ENCODE measurements around the gene NDUFA11.

Gene NDUFA11

GRCh38 chr19:5903624-5904351, at the start of gene NDUFA11:
Gene NDUFA11 (minus strand): TSS chr19:5903790. CDS start chr19:5903708, 82 bp downstream.
- DNase-seq, result peak; percentile 96

DNA sequence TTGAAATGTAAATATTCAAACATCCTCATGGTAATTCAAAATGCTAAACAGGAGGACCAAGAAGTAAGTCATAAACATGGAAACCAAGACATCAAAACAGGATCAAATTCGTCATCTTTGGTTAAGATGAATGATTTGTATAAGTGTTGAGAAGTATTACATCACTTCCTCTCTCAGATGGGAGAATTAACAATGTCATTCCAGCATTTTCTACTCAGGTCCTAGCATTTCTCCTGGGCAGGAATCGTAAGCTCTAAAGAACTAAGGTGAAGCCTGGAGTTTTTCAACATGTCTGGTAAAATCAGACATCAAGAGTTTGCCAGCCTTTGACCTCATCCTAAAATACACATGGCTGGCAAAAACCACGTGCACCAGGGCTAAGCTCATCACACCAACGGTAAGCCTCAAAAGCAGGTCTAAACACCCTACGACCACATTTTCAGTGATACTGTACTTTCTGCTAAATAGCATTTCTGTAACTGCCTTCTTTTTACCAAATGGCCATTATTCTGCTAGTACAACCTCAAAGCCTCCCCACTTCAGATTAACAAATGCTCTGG, 49.5 kb upstream of the NDUFA11 start:
- no peak for DNase-seq

DNA sequence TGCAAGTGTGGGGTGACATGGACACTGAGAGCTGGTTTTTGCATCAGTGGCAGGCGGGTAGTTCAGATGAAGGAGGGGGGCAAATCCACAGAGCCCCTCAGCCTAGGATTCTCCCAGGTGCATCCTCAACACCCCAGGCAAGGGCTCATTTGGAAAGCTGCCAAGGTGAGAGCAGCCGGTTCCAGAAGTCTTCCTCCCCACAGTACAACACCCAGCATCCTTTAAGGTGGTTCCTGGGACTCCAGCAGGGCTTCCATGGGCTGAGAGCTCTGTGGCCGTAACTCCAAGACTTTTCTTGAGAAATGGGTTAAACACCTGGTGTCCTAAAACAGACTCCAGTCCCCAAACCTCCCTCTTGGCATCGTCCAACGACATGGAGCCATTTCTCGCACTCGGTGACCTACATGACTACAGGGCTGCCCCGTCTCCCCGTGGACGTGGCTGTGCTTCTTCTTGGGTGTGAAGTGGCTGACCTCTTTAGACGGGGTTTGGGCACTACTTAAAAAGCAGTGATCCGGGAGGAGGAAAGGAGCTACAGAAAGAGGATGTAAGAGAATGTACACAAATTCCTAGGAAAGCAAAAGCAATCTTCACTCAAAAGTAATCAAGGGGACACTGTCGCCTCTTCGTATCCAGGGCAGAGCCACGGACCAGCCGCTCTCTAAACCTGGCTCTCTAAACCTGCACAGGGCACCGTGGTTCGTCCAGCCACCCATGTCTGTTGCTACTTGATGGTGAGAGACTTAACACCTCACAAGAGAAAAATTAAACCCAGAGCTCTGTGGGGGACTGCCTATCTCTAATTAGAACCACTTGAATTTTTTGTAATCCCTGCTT, 48.8 kb upstream of the NDUFA11 start:
- DNase-seq, result no peak

- DNase-seq, result peak; percentile 16
Measured at GRCh38 chr19:5951338-5951861, 47.8 kb upstream of the NDUFA11 start.

DNA sequence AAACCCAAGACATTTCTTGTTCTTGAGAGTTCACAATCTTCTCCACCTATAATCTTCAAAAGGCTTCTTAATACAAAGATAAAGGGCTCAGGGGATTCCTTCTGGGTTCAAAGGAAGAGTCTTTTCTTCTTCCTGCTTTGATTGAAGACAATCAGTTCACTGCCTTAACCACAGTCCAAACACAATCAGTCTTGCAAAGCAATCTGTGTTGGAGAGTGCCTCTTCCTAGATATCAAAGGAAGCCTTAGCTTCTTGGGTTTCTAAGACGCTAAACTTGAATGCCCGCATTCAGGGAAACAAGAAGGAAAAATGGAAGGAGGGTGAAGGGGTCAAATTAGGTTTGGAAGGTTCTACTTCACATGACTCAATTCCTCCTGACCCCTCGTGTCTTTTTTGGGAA, 47.2 kb upstream of the NDUFA11 start:
- DNase-seq, result no peak

GRCh38 chr19:5949792-5950305, 46.3 kb upstream of the NDUFA11 start:
- DNase-seq, result peak; percentile 89

GRCh38 chr19:5948752-5949564, 45.4 kb upstream of the NDUFA11 start:
- no peak for DNase-seq

DNA sequence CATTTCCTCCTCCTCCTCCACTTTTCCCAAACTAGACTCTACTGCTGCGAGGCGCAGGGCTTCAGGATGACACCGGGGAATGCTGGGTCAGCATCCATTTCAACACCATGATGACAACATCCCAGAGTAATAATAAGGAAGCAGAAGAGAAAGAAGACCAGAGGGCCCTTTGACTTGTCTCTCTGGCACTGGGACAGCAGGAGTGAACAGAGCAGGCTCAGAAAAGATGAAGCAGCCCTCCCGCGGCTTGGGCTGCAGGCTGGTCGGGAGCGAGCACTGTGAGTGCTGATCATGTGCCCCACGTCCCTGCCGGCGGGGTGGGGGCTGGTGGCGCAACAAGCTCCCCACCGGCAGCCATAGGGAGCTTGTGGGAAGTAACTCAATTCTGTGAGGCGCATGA, 43.8 kb upstream of the NDUFA11 start:
- DNase-seq, result no peak

DNA sequence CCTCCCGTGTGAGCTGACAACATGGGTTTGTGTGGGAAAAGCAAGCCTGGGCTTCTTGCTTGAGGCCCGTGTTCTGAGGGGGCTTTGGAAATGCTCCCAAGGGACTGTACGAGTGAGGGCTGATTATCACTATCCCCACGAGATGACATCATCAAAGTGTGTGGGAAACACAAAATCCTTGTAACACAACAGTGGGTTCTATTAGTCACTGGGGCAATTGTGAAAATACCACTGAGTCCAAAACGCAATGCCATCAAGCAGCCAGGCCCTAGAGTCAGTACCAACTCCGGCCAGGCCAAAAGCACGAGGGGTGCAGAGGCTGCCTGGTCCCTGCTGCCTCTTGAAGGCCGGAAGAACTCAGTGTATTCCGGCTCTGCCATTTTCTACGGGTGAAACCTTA, 40.0 kb upstream of the NDUFA11 start:
- no peak for DNase-seq

DNA sequence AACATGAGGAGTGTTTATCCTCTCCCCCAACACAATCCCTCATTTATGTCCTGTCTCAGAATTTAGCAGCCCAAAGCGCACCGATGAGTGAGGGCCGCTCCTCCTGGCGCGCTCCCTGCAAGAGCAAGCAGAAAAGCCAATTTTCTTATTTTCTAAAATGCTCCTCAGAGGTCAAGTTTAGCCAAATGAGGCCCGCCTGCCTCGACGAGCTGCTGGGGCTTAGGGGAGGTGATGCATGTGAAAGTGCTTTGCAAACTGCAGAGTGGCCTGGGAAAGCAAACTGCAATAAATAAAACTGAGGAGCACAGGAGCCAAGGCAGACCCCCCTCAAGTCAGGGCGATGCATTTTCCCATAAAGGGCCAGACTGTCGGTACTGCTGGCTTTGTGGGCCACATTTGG, 39.5 kb upstream of the NDUFA11 start:
- DNase-seq, result no peak

GRCh38 chr19:5941673-5942072, 38.1 kb upstream of the NDUFA11 start:
- no peak for DNase-seq

- DNase-seq, result no peak
Measured at GRCh38 chr19:5940260-5941208, 36.9 kb upstream of the NDUFA11 start.

- no peak for DNase-seq
Measured at GRCh38 chr19:5937550-5937949, 34.0 kb upstream of the NDUFA11 start.

GRCh38 chr19:5936292-5936592, 32.7 kb upstream of the NDUFA11 start:
- no peak for DNase-seq

DNA sequence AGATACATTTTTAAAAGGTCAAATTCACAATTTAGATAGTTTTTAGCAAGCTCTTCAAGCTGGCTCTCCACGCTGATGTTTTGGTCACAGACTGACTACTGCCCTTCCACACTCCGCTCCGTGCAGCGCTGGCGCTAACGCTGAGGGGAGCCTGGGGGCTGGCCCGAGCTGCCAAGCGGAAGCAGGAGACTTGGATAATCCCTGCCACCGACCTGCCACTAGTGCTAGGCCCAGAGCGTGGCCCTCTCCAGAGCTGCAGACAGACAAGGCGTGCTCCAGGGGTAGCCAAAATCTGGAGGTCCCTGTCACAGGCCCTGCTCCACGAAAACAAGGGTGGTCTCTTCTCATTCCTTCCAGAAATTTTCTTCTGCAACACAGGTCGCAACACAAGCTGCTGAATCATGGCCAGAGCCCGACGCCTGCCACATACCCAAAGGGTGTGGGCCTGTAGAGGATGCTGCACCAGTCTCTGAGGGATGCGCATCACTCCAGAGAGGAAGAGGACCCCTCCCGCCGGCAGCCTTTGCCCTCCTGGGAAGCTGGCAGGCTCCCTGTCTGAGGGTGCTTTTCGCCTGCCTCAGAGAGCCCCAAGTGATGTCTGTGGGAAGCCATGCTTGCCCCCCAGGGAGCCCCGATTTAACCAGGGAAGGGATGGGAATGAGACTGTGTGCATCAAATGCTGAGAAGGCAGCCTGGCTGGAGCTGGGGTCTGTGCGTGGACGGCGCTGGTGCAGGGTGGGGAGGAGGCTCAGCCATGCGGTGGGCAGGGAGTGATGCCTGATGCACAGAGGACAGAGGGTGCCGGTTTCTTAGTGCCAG, 32.1 kb upstream of the NDUFA11 start:
- DNase-seq, result no peak

- no peak for DNase-seq
Measured at GRCh38 chr19:5934774-5935472, 31.3 kb upstream of the NDUFA11 start.

DNA sequence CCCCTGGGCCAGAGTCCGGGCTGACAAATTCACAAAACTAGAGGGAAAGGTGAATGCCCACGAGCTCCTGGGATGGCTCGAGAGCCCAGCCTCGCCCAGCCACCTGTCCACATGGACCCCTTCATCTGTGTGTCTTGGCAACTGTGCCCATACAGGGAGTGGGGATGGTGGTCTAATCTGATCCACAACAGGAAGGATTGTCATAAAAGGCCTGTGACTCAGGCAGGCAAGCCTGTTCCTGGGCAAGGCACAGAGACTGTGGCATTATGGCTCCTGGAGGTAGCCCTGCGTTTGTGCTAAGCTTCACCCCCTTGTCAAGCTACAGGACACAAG, 30.4 kb upstream of the NDUFA11 start:
- no peak for DNase-seq

DNA sequence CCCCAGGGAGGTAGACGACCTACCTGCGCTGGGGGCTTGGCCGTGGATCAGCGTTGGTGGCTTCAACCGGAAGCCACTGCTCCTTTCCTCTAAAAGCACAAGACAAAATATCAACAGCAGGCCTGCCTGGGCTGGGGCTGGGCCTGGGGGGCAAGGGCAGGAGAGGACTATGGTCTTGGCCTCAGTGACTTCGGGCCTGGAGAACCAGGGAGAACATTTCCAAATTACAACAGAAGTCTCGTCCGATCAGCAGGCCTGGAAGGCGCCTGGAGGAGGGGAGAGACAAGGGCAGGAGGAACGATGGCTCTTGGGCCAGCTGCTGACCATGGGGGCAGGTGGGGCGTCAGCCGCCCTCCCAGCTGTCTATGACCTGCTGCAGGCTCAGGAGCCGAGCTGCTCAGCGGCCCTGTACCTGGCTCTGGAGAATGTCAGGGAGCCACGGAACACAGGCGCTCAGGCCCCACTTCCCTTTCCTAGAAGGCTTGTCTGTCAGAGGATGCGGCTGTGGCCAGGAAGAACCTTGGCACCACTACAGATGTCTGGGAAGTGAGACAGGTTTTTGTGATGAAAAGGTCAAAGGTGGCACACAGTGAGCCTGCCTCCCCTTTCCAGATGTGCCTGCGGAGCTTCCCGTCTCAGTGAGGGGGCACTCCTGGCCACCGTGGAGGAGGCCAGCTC, 29.9 kb upstream of the NDUFA11 start:
- no peak for DNase-seq

GRCh38 chr19:5932609-5933262, 29.1 kb upstream of the NDUFA11 start:
- DNase-seq, result no peak
